GM12872 (cell line): Measurements from ENCODE around the gene OASL.

Experiments
- CTCF ChIP-seq: IDR thresholded peaks from 3 replicates; pipeline ENCODE4 v1.5.1; 2011; ENCODE audit warnings: low read depth, mild to moderate bottlenecking, low read length, moderate library complexity; ENCODE audit not compliant: insufficient read depth

Gene OASL

GRCh38 chr12:121025442-121026226 is 13.4 kb downstream of the OASL start:
- no peak for TF ChIP-seq CTCF

GRCh38 chr12:121023799-121024198 is 15.2 kb downstream of the OASL start:
- TF ChIP-seq CTCF: no peak

GRCh38 chr12:121022713-121023112 is 16.3 kb downstream of the OASL start:
- no peak for TF ChIP-seq CTCF

GRCh38 chr12:121021754-121022153 is 17.3 kb downstream of the OASL start:
- TF ChIP-seq CTCF: no peak

- no peak for TF ChIP-seq CTCF
Measured at GRCh38 chr12:121018860-121019617, 20.0 kb downstream of the OASL start.

- TF ChIP-seq CTCF: no peak
Measured at GRCh38 chr12:121017966-121018491, 21.0 kb downstream of the OASL start.
